NCI-H1105 (cell line): ENCODE measurements around the gene PATJ.
A peak's percentile ranks its signal among the peaks of the same experiment; 100 is the strongest.
"Not testable (repeated sequence)": the region's sequence is repeated elsewhere in the genome, so short reads cannot be mapped to it uniquely, and the experiment has no call there.

ENCODE experiments used
- DNase-seq: peaks from one replicate; lab custom pipeline; 2025; lab: John Stamatoyannopoulos, UW

Gene PATJ

DNA sequence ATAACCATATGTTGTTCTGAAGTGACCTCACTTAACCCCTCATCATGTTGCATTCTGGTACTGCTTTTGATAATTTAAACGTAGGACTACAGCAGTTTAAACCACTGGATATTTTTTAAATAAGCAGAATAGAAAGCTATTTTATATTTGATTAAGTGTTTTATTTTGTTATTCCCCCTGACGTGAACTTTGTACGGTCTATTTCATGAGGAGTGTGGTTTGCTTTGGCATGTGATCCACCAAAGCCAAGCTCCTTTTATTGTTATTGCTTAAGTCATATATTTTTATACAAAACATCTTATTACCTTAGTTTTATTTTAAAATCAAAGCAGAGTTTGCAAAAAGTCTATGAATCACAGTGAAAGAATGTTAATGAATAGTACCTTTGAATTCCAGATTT lies 351.0 kb downstream of the PATJ start:
- DNase-seq: no peak

GRCh38 chr1:62097464-62097863 lies 355.2 kb downstream of the PATJ start:
- DNase-seq: no peak

- no peak for DNase-seq
Measured at GRCh38 chr1:62100442-62100841, 358.2 kb downstream of the PATJ start.

DNA sequence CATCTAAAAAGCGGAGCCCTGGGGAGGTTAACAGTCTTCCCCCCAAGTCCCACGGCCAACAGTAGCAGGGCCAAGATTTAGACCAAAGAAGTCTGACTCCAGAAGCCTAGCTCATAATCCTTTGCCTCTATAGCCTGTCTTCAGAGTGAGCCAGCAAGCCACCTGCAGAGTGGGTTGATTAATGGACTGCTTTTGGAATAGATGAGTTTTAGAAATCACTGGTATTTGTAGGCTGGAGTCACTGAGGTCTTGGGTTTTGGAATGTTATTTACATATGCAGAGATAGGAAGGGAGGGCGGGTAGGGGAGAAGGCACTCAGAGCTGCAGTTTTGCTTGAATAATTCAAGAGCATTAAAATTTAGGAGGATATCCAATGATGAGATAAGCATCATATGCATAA lies 361.6 kb downstream of the PATJ start:
- DNase-seq: no peak

DNA sequence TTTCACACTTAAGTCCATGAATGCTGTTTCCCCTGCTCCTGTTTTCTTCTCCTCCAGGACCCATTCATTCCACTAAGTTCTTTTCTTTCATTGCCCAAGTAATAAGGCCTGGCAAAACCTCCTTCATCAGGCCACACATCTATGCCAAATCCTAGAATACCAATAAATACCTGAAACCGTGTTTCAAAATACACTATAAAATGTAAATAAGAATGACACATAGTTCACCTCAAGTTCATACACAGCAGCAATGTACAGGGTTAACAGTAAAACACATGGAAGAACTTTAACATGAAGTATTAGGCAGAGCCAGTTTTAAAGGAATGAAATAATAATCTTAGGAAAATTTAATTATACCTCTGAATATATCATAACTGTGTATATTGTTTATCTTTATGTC lies 365.6 kb downstream of the PATJ start:
- DNase-seq: no peak

- no peak for DNase-seq
Measured at GRCh38 chr1:62109124-62109523, 366.8 kb downstream of the PATJ start.

DNA sequence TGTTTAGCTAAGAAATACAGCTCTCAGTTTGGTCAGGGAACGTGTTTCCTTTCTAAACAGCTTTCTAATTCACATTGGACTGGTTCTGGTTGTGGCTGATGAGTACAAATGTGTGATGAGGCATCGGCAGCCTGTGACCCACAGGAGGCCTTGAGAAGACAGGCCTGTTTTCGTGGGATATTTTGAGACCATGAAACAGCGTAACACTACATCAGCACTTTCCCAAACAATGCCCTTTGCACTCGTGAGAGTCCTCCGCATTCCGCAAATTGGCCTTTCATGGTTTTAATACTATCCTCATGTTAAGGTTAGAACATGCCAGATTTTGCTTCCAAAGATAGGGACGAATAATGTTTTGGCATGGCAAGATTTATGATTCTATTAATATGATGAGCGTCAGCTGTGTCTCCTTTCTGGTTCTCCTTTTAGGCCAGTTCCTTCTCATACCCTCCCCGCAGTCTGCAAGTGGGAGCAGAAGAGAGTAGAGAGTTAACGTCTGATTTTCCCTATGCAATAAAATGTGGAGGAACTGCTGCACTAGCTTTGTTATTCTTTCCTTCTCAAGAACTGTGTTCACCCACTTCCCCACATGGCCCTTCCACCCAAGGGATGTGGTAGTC lies 368.0 kb downstream of the PATJ start:
- DNase-seq: no peak

GRCh38 chr1:62111084-62111483 lies 368.8 kb downstream of the PATJ start:
- DNase-seq: no peak

- DNase-seq: no peak
Measured at GRCh38 chr1:62113507-62113906, 371.2 kb downstream of the PATJ start.

DNA sequence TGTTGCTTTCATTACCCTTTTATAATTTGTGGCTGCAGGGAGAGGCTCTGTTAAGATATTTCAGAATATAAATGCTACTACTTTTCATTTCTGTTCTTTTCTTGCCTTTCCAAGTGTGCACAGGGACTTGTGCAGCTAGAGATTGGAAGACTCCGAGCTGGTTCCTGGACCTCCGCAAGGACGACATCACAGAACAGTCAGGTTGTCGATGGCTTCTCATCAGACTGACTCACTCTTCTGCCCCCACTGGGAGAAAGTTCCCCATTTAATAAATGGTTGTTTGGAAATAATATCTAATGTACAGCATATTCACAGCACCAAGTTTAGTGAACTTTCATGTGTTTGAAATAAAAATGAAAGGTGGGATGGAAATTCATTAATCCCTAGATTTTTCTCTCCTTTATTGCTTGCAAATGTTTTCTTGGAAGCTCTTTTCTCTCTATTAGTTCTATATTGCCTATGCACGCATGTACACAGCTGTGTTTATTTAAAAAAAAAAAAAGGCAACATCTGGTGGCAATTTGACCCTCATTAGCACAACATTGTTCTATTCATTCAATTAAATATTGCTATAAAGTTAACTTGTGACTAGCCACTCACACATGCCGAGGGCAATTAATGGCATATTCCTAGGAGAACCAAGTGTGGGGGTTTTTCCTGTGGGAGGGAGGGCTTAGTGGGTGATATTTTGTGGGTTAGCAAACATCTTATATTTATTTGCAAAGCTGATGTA lies 374.9 kb downstream of the PATJ start:
- DNase-seq: no peak

- DNase-seq: no peak
Measured at GRCh38 chr1:62126579-62127290, 384.5 kb downstream of the PATJ start.

DNA sequence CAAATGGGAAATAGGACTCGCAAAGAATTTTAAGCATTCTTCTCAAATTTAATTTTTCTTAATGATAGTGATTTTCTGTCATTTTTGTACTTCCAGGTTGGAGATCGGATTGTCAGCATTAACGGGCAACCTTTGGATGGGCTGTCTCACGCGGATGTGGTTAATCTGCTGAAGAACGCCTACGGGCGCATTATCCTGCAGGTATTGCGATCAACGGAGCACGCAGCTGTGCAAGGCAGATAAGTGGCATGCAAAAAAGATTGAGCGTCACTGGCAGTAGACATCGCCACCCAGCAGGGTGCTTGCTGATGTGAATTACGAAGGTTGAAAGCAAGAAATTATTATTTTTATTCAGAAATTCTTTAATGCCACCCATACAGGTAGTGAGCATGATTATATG lies 386.5 kb downstream of the PATJ start:
- no peak for DNase-seq

GRCh38 chr1:62131093-62131725 lies 388.9 kb downstream of the PATJ start:
- peak; percentile 53 for DNase-seq

- no peak for DNase-seq
Measured at GRCh38 chr1:62138029-62138428, 395.7 kb downstream of the PATJ start.

- no peak for DNase-seq
Measured at GRCh38 chr1:62139410-62139809, 397.1 kb downstream of the PATJ start.

- DNase-seq: no peak
Measured at GRCh38 chr1:62140666-62141065, 398.4 kb downstream of the PATJ start.

DNA sequence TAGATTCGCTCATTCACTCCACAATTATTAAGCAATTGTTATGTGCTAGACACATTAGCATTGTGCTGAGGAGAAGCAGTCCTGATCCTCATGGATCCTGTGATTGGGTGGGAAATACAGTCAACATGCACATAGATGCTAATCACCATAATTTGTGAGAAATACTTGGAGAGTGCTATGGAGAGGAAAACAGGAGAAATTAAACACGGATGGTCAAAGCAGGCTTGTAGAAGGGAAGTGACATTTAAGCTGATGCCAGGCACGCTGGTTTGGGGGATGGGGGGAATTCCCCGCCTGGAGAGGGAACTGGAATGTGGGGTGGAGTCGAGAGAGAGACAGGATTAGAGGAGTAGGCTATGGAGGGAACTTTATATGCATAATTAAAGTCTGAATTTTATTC lies 400.2 kb downstream of the PATJ start:
- no peak for DNase-seq

GRCh38 chr1:62144238-62144831 lies 402.1 kb downstream of the PATJ start:
- DNase-seq: peak; percentile 40

DNA sequence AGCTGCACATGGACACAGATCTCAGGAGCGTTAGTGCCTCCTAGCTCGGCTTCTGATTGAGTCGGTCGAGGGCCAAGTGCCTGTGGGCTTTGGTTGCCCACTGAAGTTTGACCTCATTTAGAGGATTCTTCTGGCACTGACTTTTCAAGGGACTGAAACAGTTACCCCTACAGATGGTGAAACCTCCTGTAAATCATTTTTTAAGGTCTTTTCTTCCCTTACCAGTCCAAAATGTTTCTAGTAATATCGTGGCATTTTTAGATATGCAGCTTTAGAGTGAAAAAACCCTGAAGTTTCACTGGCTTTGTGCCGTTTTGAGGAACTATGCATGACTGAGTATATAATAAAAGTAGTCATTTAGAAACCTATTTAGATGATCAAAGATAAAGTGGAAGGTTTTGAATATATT lies 417.7 kb downstream of the PATJ start:
- DNase-seq: no peak

GRCh38 chr1:62161711-62162110 lies 419.4 kb downstream of the PATJ start:
- DNase-seq: no peak

DNA sequence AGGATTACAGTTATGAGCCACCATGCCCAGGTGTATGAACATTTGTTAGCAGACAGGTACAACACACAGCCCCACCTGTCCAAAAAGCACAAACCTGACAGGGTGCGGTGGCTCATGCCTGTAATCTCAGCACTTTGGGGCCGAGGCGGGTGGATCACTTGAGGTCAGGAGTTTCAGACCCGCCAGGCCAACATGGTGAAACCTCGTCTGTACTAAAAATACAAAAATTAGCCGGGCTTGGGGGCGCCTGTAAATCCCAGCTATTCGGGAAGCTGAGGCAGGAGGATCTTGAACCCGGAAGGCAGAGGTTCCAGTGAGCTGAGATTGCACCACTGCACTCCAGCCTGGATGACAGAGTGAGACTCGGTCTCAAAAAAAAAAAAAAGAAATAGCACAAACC lies 428.1 kb downstream of the PATJ start:
- DNase-seq: not testable (repeated sequence)

- peak; percentile 45 for DNase-seq
Measured at GRCh38 chr1:62175568-62176179, 433.4 kb downstream of the PATJ start.
